ENCODE data around the gene TTBK2. TPM values are rescaled to one million over a fixed set of nuclear protein-coding genes. Genes with fewer than 3 reads are reported as not detected.

TTBK2 gene
- total RNA-seq, 1 experiment from 2014 or later: 10.6 TPM

GRCh38 chr15:42707068-42707467 is 213.5 kb downstream of the TTBK2 start:
- Histone ChIP-seq H2BK15ac (ENCODE audit: low read depth, low read length) (no peak overlapping the region), H4K20me1 (ENCODE audit: control insufficient read depth, insufficient read depth, insufficient read length) (no peaks in the 10 kb centered on the region), H2AFZ (ENCODE audit: low read length) (no peak overlapping the region), H3T11ph (ENCODE audit: low read length) (no peak overlapping the region), H3K27me3 (ENCODE audit: insufficient read depth, low read length) (no peaks in the 10 kb centered on the region), H3K4me2 (ENCODE audit: insufficient read depth, insufficient read length, low read length) (no peak overlapping the region), H4K8ac (replicated peaks; ENCODE audit: insufficient read length, low read depth, low read length) (no peak overlapping the region), H3K9me3 (ENCODE audit: control insufficient read depth, low read depth, low read length) (no peaks in the 10 kb centered on the region), H2BK20ac (ENCODE audit: low read depth, low read length, poor library complexity, severe bottlenecking) (no peak overlapping the region), H3K56ac (ENCODE audit: insufficient read length, low read depth, low read length) (no peak overlapping the region), H2BK5ac (ENCODE audit: insufficient read length, low read length) (no peak overlapping the region), H3K23me2 (ENCODE audit: insufficient read length, low read depth, low read length, poor library complexity, severe bottlenecking) (no peaks in the 10 kb centered on the region), H4K91ac (ENCODE audit: insufficient read length, low read depth, low read length) (no peak overlapping the region), H2BK12ac (ENCODE audit: insufficient read length, low read depth, low read length) (no peak overlapping the region), H3K4ac (ENCODE audit: low read depth, low read length) (no peak overlapping the region), H3K23ac (ENCODE audit: insufficient read length, low read depth, low read length) (no peak overlapping the region), H4K5ac (ENCODE audit: insufficient read length, low read depth, low read length) (no peak overlapping the region), H3K27ac (ENCODE audit: insufficient read length, low read depth, low read length) (no peak overlapping the region), H3K9ac (ENCODE audit: extremely low read depth, insufficient read length, low read length) (no peak overlapping the region), H3K79me1 (ENCODE audit: insufficient read depth, low read depth, low read length, poor library complexity, severe bottlenecking) (no peaks in the 10 kb centered on the region), H3K18ac (ENCODE audit: insufficient read length, low read depth, low read length) (no peak overlapping the region), H3K4me1 (ENCODE audit: insufficient read depth, low read length) (no peaks in the 10 kb centered on the region), H3K79me2 (ENCODE audit: insufficient read depth, low read length) (no peaks in the 10 kb centered on the region), H2AK5ac (ENCODE audit: insufficient read length, low read length) (no peak overlapping the region), H3K14ac (ENCODE audit: insufficient read depth, low read length) (no peak overlapping the region), H2BK120ac (ENCODE audit: low read depth, low read length, poor library complexity, severe bottlenecking) (no peak overlapping the region)
- no peak overlapping the region for H3K27ac Mint-ChIP-seq
- H3K36me3 Mint-ChIP-seq (ENCODE audit: insufficient read depth in 1 of 3, low read depth in 3 of 3): no peaks in the 10 kb centered on the region
- no peaks in the 10 kb centered on the region for H3K4me1 Mint-ChIP-seq
- no peak for DNase-seq
- H3K9me3 Mint-ChIP-seq: no peaks in the 10 kb centered on the region
- no peaks in the 10 kb centered on the region for H3K27me3 Mint-ChIP-seq (ENCODE audit: low read depth)
- TF ChIP-seq CTCF (conservative IDR thresholded peaks at IDR 0.05): no peak
- H3K4me3 Mint-ChIP-seq: no peak overlapping the region
- no CpG with 5 or more reads among the region's 2 CpGs for WGBS (ENCODE audit: extremely low coverage, insufficient read length, low lambda C conversion rate)

Data from H9 (cell line).